Subcutaneous abdominal adipose tissue (tissue), 5 donors: ENCODE data around the gene PCDH9.

Source experiments
- H3K27ac ChIP-seq: one replicate; pipeline ENCODE4 v1.7.0; 2013; ENCODE audit warnings: low read depth, mild to moderate bottlenecking, inconsistent platforms, low read length, moderate library complexity
- H3K27me3 ChIP-seq, 5 donors: one replicate each; pipeline ENCODE4 v1.7.0; 2013; ENCODE audit warnings: low read length in 5 of 5, inconsistent platforms in 1 of 5; ENCODE audit not compliant: control insufficient read depth in 5 of 5, insufficient read depth in 4 of 5
- H3K36me3 ChIP-seq, 5 donors: one replicate each; pipeline ENCODE4 v1.7.0; 2013; ENCODE audit warnings: low read length in 5 of 5; ENCODE audit not compliant: control insufficient read depth in 5 of 5, insufficient read depth in 5 of 5
- H3K4me1 ChIP-seq, 5 donors: one replicate each; pipeline ENCODE4 v1.7.0; 2013; ENCODE audit warnings: low read length in 5 of 5, mild to moderate bottlenecking in 3 of 5, moderate library complexity in 1 of 5; ENCODE audit not compliant: control insufficient read depth in 5 of 5, insufficient read depth in 5 of 5
- H3K4me3 ChIP-seq, 5 donors: one replicate each; pipeline ENCODE4 v1.7.0; 2013; ENCODE audit warnings: low read length in 5 of 5, low read depth in 1 of 5
- H3K9ac ChIP-seq, 5 donors: one replicate each; pipeline ENCODE4 v1.7.0; 2013; ENCODE audit warnings: low read length in 5 of 5, mild to moderate bottlenecking in 4 of 5, moderate library complexity in 3 of 5
- H3K9me3 ChIP-seq, 5 donors: one replicate each; pipeline ENCODE4 v1.7.0; 2013; ENCODE audit warnings: low read length in 5 of 5; ENCODE audit not compliant: control insufficient read depth in 5 of 5
- donor health status: healthy.
- donor health status: healthy.
- donor health status: healthy.
- donor health status: healthy.
- donor health status: healthy.

PCDH9 gene

DNA sequence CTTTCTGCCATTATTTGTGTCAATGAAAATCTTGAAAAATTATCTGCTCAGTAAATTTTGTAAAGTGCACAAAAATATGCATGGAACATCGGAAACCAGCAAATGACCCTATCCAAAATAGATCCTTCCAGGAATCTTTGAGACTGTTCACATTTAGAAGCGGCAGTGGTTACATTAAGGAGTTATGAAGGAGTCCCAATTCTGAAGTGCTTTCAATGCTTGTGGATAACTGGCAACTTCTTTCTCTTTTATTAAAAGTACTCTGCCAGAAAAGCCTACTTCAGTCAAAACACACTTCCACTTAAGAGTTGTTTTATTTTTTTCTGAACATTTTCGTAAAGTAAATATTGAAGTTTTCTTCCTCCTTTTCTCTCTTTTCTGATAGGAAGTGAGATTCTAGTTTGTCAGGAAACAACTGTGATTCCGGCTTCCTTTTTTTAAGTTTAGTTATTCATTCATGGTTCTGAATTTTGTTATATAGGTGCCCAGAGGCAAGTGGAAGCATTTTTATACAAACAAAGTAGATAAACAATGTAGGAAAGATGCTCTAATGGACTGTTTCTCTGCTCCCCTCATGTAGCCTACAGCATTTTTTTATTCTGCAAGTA, 83.5 kb downstream of the PCDH9 start:
- Histone ChIP-seq H3K9me3 (no peaks in the 10 kb centered on the region), H3K4me1 (peaks cover 7 to 23% (median 18%) of the 10 kb centered on the region in 5 donors), H3K27ac (peak overlapping the region; percentile 63), H3K36me3 (no peaks in the 10 kb centered on the region), H3K9ac (peak overlapping the region in 2 of 5 donors; percentile 32 to 37), H3K27me3 (no peaks in the 10 kb centered on the region), H3K4me3 (peak overlapping the region in 2 of 5 donors; percentile 19 to 23)

DNA sequence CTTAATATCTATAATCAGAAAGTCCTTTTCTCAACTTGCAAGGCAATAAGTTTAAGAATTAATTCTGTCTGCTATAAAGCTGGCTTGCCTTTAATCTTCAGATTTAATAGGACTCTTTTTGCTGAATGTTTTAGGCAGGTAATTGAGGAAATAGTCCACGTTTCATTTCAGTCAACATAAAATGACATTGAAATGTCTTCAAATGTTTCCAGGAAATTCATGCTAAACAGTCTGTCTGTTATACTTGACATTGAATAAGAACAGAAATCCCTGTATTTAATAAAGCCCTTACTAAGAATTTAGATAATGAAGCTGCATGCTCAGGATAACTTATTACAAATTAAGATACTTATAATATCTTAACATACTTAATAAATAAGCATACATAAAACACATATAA, 84.2 kb downstream of the PCDH9 start:
- H3K9ac ChIP-seq, result no peak overlapping the region
- H3K4me1 ChIP-seq, result peaks cover 7 to 23% (median 18%) of the 10 kb centered on the region in 5 donors
- no peak overlapping the region for H3K27ac ChIP-seq
- H3K4me3 ChIP-seq, result no peak overlapping the region
- H3K27me3 ChIP-seq, result no peaks in the 10 kb centered on the region
- no peaks in the 10 kb centered on the region for H3K36me3 ChIP-seq
- H3K9me3 ChIP-seq, result no peaks in the 10 kb centered on the region

DNA sequence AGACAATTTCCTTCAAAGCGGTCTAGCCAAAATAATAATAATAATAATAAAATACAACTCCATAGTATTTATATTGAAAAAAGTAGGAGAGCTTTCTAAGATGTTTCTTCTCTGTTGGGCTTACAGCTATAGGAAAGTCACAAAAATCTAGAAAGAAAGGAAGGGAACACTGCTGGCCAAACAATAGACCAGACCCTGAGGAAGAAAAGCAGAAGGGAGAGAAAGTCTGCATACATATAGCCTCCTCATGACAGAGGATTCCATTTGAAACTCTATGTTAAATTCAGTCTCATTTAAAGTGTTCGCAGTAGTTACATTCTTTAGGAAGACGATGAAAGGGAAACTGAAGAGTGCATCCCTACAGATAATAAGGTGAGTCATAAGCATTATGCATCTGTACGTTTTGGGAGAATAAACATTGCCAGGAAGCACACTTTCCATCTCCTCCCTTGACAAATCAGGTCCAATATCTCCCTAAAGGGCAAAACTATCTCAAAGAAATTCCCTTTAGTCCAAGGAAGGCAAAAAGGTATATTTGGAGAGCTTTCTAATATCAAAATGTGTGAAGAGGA, 86.5 kb downstream of the PCDH9 start:
- H3K27me3 ChIP-seq, result no peaks in the 10 kb centered on the region
- H3K4me3 ChIP-seq, result no peak overlapping the region
- no peak overlapping the region for H3K9ac ChIP-seq
- no peak overlapping the region for H3K27ac ChIP-seq
- H3K4me1 ChIP-seq, result peaks cover 7 to 23% (median 18%) of the 10 kb centered on the region in 5 donors
- no peaks in the 10 kb centered on the region for H3K36me3 ChIP-seq
- no peaks in the 10 kb centered on the region for H3K9me3 ChIP-seq

DNA sequence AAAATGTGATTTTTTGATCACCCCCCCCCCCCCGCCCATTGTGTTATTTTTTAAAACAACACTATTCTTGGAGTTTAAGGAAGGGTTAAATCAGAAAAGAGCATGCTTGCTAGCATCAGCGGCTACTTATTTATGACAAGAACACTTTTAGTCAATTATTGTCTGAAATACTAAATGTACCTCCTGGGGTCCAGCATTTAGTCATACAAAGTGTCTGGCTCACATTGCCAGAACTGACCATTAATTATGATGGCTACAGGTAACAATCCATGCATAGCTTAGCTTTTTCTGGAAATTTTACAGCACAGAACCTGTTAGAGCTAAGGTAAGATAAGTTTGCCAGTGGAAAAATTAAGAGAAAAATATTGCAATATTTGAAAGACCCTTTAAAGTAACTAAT, 90.1 kb downstream of the PCDH9 start:
- Histone ChIP-seq H3K4me1 (peaks cover 0 to 6% (median 0%) of the 10 kb centered on the region in 5 donors), H3K9ac (no peak overlapping the region), H3K4me3 (no peak overlapping the region), H3K27me3 (no peaks in the 10 kb centered on the region), H3K27ac (no peak overlapping the region), H3K36me3 (no peaks in the 10 kb centered on the region), H3K9me3 (no peaks in the 10 kb centered on the region)

DNA sequence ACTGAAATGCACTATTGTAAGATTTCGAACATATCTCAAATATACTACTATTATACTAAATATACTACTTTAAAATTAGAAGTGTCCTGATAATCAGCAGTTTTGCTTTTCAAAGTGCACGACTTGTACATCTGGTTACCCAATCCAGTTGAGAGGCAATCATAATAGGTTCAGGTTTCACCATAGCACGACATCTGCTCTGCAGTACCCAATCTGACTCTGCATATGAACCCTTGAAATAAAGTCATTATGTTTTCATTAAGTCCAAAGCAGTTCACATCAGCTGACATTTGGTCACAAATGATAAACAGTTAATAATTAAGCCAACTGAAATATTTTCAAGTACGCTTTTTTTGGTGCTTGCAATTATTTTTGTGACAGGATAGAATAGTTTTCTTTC, 90.6 kb downstream of the PCDH9 start:
- Histone ChIP-seq H3K9ac (no peak overlapping the region), H3K27ac (no peak overlapping the region), H3K36me3 (no peaks in the 10 kb centered on the region), H3K9me3 (no peaks in the 10 kb centered on the region), H3K4me1 (peaks cover 0 to 9% (median 0%) of the 10 kb centered on the region in 5 donors), H3K4me3 (no peak overlapping the region), H3K27me3 (no peaks in the 10 kb centered on the region)

DNA sequence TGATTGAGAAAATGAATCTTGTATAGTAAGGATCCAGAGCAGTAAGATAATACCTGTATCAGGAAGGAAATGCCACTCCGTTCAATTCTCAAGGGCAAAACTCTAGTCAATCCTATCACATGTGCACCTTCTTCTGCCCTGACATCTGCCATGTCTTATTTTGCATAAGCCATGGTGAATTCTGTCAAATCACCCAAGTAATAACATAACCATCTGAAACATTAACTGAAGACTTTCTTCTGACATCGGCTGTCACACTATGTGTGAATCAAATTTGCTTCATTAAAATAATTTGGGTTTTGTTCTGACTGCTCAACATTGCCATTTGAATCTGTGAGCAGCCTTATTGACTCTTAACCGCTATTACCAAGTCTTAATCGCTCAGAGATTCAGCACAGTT, 91.2 kb downstream of the PCDH9 start:
- H3K36me3 ChIP-seq, result no peaks in the 10 kb centered on the region
- H3K27ac ChIP-seq, result no peak overlapping the region

DNA sequence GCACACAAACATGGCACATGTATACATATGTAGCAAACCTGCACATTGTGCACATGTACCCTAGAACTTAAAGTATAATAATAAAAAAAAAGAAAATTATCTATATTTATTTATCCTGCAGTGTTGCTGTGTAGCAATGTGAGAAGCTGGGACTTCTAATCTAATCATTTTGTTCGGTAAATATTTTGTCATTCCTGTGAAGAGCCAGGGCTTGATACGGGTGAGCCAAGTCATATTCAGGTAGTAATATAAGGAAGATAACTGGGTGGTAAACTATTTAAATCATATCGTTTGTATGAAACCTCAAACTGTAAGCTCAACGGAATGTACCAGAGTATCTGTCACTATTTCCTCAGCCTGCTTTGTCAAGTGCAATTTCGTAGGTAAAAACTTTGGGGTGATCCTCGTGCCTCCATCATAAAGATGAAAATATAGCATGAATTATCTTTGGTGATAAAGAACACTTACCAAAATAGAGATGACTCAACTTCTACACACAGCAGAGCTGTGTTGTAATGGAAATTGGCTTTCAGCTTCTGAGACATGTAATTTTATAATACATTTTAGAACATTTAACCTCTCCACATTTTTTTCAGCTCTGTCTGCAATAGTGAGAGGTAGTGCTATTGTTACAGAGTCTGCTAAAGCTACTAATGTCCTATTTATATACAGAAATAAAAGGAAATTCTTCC, 92.9 kb downstream of the PCDH9 start:
- no peak overlapping the region for H3K4me3 ChIP-seq
- no peaks in the 10 kb centered on the region for H3K36me3 ChIP-seq
- no peaks in the 10 kb centered on the region for H3K27me3 ChIP-seq
- H3K27ac ChIP-seq, result no peak overlapping the region
- no peaks in the 10 kb centered on the region for H3K9me3 ChIP-seq
- H3K9ac ChIP-seq, result no peak overlapping the region
- H3K4me1 ChIP-seq, result peaks cover 0 to 18% (median 2%) of the 10 kb centered on the region in 5 donors

More for the DNA sequence above, 91.2 kb downstream of the PCDH9 start:
- no peak overlapping the region for H3K4me3 ChIP-seq
- H3K9me3 ChIP-seq, result no peaks in the 10 kb centered on the region
- no peaks in the 10 kb centered on the region for H3K27me3 ChIP-seq
- H3K4me1 ChIP-seq, result peaks cover 0 to 12% (median under 1%) of the 10 kb centered on the region in 5 donors
- H3K9ac ChIP-seq, result no peak overlapping the region

DNA sequence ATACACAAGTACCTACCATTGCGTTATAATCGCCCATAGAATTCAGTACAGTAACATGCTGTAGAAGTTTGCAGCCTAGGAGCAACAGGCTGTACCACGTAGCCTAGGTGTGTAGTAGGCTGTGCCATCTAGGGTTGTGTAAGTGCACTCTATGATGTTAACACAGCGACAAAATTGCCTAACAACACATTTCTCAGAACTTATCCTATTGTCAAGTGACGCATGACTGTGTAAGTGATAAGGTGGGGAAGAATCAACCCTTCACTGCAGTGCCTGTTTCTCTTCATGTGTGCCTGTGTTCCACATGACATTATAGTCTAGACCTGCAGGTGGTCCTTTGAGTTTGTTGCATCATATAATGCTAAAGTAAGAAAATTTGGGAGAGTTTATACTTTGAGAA, 94.0 kb downstream of the PCDH9 start:
- Histone ChIP-seq H3K27ac (no peak overlapping the region), H3K4me1 (peaks cover 0 to 18% (median 2%) of the 10 kb centered on the region in 5 donors), H3K4me3 (no peak overlapping the region), H3K9ac (no peak overlapping the region), H3K9me3 (no peaks in the 10 kb centered on the region), H3K27me3 (no peaks in the 10 kb centered on the region), H3K36me3 (no peaks in the 10 kb centered on the region)

DNA sequence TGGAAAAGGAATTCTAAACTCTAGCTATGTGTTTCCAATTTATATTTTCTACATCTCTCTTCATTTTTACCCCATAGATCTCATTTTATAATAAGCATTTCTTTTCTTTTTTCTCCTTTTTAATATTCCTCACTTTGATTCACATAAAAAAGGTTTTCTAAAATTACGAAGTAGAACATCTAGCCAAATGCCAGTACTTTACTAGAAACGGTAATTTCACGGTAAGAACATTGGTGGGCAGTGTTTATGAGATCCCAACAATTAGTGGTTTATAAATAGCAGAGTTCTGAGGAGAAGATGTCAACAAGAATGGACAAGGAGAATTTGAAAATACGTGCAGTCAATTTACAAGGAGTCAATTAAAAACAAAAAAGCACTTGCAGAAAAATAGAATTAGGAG, 94.8 kb downstream of the PCDH9 start:
- Histone ChIP-seq H3K36me3 (no peaks in the 10 kb centered on the region), H3K9me3 (no peaks in the 10 kb centered on the region), H3K9ac (no peak overlapping the region), H3K27ac (no peak overlapping the region), H3K4me3 (no peak overlapping the region), H3K27me3 (no peaks in the 10 kb centered on the region), H3K4me1 (peaks cover 0 to 18% (median 2%) of the 10 kb centered on the region in 5 donors)

DNA sequence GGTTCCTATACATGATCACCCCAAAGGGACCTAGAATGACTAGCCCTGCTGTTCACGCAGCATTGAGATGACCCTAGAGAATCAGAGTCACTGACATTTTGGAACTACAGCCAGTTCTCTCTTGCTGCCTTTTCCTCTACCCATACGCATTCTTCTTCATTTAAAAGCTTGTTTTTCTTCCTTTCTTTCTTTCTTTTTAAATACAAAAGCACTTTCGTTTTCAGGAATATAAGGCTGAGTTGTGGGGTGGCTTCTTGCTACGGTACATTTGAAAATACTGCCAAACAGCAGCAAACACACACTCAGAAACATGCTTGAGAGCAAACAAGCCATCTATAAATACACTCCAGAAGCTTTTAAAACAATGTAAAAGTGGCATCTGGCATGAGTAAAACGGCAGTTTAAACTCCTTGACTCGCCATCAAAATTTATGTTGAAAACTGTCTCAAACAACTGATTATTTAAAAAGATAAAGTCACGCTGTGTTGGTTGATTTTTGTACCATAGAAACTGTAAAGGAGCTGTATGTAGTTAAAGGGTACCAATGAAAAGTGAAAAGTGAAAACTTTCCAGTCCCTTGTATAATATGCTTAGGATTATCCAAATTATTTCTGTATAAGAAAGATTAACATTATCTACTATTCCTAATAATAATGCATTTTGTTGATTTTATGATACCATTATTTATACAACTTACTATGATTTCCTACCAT, 95.6 kb downstream of the PCDH9 start:
- H3K9me3 ChIP-seq, result no peaks in the 10 kb centered on the region
- peak overlapping the region; percentile 34 to 66 (median 60) for H3K4me3 ChIP-seq
- peak overlapping the region; percentile 12 for H3K27ac ChIP-seq
- peak overlapping the region in 3 of 5 donors; percentile 42 to 77 (median 75) for H3K9ac ChIP-seq
- peaks cover 0 to 17% (median 2%) of the 10 kb centered on the region in 5 donors for H3K4me1 ChIP-seq
- H3K36me3 ChIP-seq, result no peaks in the 10 kb centered on the region
- H3K27me3 ChIP-seq, result no peaks in the 10 kb centered on the region
